GM12892 (cell line): Measurements from ENCODE around the gene TNXB.

Experiments used
- POLR2A ChIP-seq: IDR thresholded peaks from 2 replicates; pipeline ENCODE4 v1.6.1; 2011; ENCODE audit warnings: low read depth, low read length, control low read depth
- POLR2AphosphoS5 ChIP-seq: IDR thresholded peaks from 2 replicates; pipeline ENCODE4 v1.6.1; 2011; ENCODE audit warnings: low read depth, low read length, control low read depth
- TAF1 ChIP-seq: IDR thresholded peaks from 2 replicates; pipeline ENCODE4 v1.6.1; 2011; ENCODE audit warnings: low read depth, mild to moderate bottlenecking, control low read depth, low read length, borderline replicate concordance

- no peak for TF ChIP-seq POLR2AphosphoS5
- TF ChIP-seq POLR2A, result no peak
- no peak for TF ChIP-seq TAF1
Measured at GRCh38 chr6:32146687-32147086, 37.5 kb upstream of the TNXB start.
